Raji (cell line): ENCODE data around the gene PARD3B.

ENCODE experiments used
- POLR2A ChIP-seq: IDR thresholded peaks from 2 replicates; pipeline ENCODE4 v1.6.1; 2011; ENCODE audit warnings: low read depth, low read length, control low read depth; ENCODE audit not compliant: insufficient read depth

The PARD3B gene

GRCh38 chr2:205465791-205466190, 920.5 kb downstream of the PARD3B start:
- no peak for TF ChIP-seq POLR2A

GRCh38 chr2:205471776-205472175, 926.5 kb downstream of the PARD3B start:
- no peak for TF ChIP-seq POLR2A

- no peak for TF ChIP-seq POLR2A
Observed at GRCh38 chr2:205473791-205474190, 928.5 kb downstream of the PARD3B start.

- TF ChIP-seq POLR2A: no peak
Observed at GRCh38 chr2:205474741-205475415, 929.6 kb downstream of the PARD3B start.

GRCh38 chr2:205475416-205475768, 930.1 kb downstream of the PARD3B start:
- TF ChIP-seq POLR2A: no peak

GRCh38 chr2:205477016-205477705, 931.9 kb downstream of the PARD3B start:
- no peak for TF ChIP-seq POLR2A

- no peak for TF ChIP-seq POLR2A
Observed at GRCh38 chr2:205481861-205482260, 936.6 kb downstream of the PARD3B start.

- TF ChIP-seq POLR2A: no peak
Observed at GRCh38 chr2:205482399-205483081, 937.3 kb downstream of the PARD3B start.

GRCh38 chr2:205483095-205483494, 937.8 kb downstream of the PARD3B start:
- no peak for TF ChIP-seq POLR2A

GRCh38 chr2:205484215-205484614, 938.9 kb downstream of the PARD3B start:
- TF ChIP-seq POLR2A: no peak

GRCh38 chr2:205484764-205485163, 939.5 kb downstream of the PARD3B start:
- TF ChIP-seq POLR2A: no peak

GRCh38 chr2:205494537-205495235, 949.4 kb downstream of the PARD3B start:
- no peak for TF ChIP-seq POLR2A

- TF ChIP-seq POLR2A: no peak
Observed at GRCh38 chr2:205495819-205496218, 950.5 kb downstream of the PARD3B start.

GRCh38 chr2:205496370-205496769, 951.1 kb downstream of the PARD3B start:
- TF ChIP-seq POLR2A: no peak

GRCh38 chr2:205496772-205497171, 951.5 kb downstream of the PARD3B start:
- TF ChIP-seq POLR2A: no peak
